Measurements from ENCODE around the gene CHID1.

CHID1 gene

GRCh38 chr11:925158-925495 is 14.5 kb upstream of the CHID1 start:
- Histone ChIP-seq H3K79me2 (ENCODE audit: insufficient read depth, low read length) (peaks cover 44% of the 10 kb centered on the region), H3F3A (ENCODE audit: low read depth) (peaks cover 10% of the 10 kb centered on the region), H3K4me2 (ENCODE audit: low read depth, low read length, poor library complexity, severe bottlenecking) (no peak overlapping the region), H3K9me3 (ENCODE audit: insufficient read depth, low read depth, low read length) (no peaks in the 10 kb centered on the region), H3K36me3 (ENCODE audit: insufficient read depth, low read length) (no peaks in the 10 kb centered on the region), H4K20me1 (ENCODE audit: insufficient read depth, low read length, poor library complexity, severe bottlenecking) (peaks cover 33% of the 10 kb centered on the region), H3K9me2 (replicated peaks; ENCODE audit: low read depth, low read length) (no peaks in the 10 kb centered on the region), H2AFZ (ENCODE audit: low read length) (no peak overlapping the region; the same call in 1 of the 2 replicates), H3K4me1 (ENCODE audit: insufficient read depth, low read length, poor library complexity, severe bottlenecking) (peaks cover 36% of the 10 kb centered on the region), H3K27me3 (ENCODE audit: insufficient read depth, low read length, poor library complexity, severe bottlenecking) (no peaks in the 10 kb centered on the region), H3K9ac (ENCODE audit: low read depth, low read length, poor library complexity, severe bottlenecking) (no peak overlapping the region), H3K4me3 (ENCODE audit: low read length, poor library complexity, severe bottlenecking) (peak overlapping the region; percentile 49)
- TF ChIP-seq CTCF (conservative IDR thresholded peaks at IDR 0.05; ENCODE audit: low read length) = no peak
- no peak for TF ChIP-seq EZH2phosphoT487 (IDR thresholded peaks at IDR 0.05; ENCODE audit: borderline replicate concordance)

- Histone ChIP-seq H3K4me1 (ENCODE audit: insufficient read depth, low read length, poor library complexity, severe bottlenecking) (peaks cover 32% of the 10 kb centered on the region), H3K9me2 (replicated peaks; ENCODE audit: low read depth, low read length) (no peaks in the 10 kb centered on the region), H3K36me3 (ENCODE audit: insufficient read depth, low read length) (no peaks in the 10 kb centered on the region), H3K4me2 (ENCODE audit: low read depth, low read length, poor library complexity, severe bottlenecking) (no peak overlapping the region), H3K4me3 (ENCODE audit: low read length, poor library complexity, severe bottlenecking) (no peak overlapping the region), H3F3A (ENCODE audit: low read depth) (peaks cover 10% of the 10 kb centered on the region), H3K9ac (ENCODE audit: low read depth, low read length, poor library complexity, severe bottlenecking) (no peak overlapping the region), H3K27me3 (ENCODE audit: insufficient read depth, low read length, poor library complexity, severe bottlenecking) (no peaks in the 10 kb centered on the region), H3K9me3 (ENCODE audit: insufficient read depth, low read depth, low read length) (no peaks in the 10 kb centered on the region), H2AFZ (ENCODE audit: low read length) (no peak overlapping the region), H3K79me2 (ENCODE audit: insufficient read depth, low read length) (peaks cover 38% of the 10 kb centered on the region), H4K20me1 (ENCODE audit: insufficient read depth, low read length, poor library complexity, severe bottlenecking) (peaks cover 31% of the 10 kb centered on the region)
- no peak for TF ChIP-seq EZH2phosphoT487 (IDR thresholded peaks at IDR 0.05; ENCODE audit: borderline replicate concordance)
- no peak for TF ChIP-seq CTCF (conservative IDR thresholded peaks at IDR 0.05; ENCODE audit: low read length)
Measured at GRCh38 chr11:924406-925157, 14.0 kb upstream of the CHID1 start.

- Histone ChIP-seq H3K4me1 (ENCODE audit: insufficient read depth, low read length, poor library complexity, severe bottlenecking) (peaks cover 24% of the 10 kb centered on the region), H3K27me3 (ENCODE audit: insufficient read depth, low read length, poor library complexity, severe bottlenecking) (no peaks in the 10 kb centered on the region), H3K4me2 (ENCODE audit: low read depth, low read length, poor library complexity, severe bottlenecking) (no peak overlapping the region), H3K9ac (ENCODE audit: low read depth, low read length, poor library complexity, severe bottlenecking) (no peak overlapping the region), H2AFZ (ENCODE audit: low read length) (no peak overlapping the region), H3K9me2 (replicated peaks; ENCODE audit: low read depth, low read length) (no peaks in the 10 kb centered on the region), H3K4me3 (ENCODE audit: low read length, poor library complexity, severe bottlenecking) (no peak overlapping the region), H3K9me3 (ENCODE audit: insufficient read depth, low read depth, low read length) (no peaks in the 10 kb centered on the region), H4K20me1 (ENCODE audit: insufficient read depth, low read length, poor library complexity, severe bottlenecking) (peaks cover 25% of the 10 kb centered on the region), H3K79me2 (ENCODE audit: insufficient read depth, low read length) (peaks cover 31% of the 10 kb centered on the region), H3F3A (ENCODE audit: low read depth) (peaks cover 10% of the 10 kb centered on the region), H3K36me3 (ENCODE audit: insufficient read depth, low read length) (no peaks in the 10 kb centered on the region)
- TF ChIP-seq CTCF (conservative IDR thresholded peaks at IDR 0.05; ENCODE audit: low read length) (no peak), EZH2phosphoT487 (IDR thresholded peaks at IDR 0.05; ENCODE audit: borderline replicate concordance) (no peak)
Measured at GRCh38 chr11:923691-924405, 13.2 kb upstream of the CHID1 start.
